HG02885 (cell line): ENCODE data around the gene WBP1L.
"Not testable (repeated sequence)": the region's sequence is repeated elsewhere in the genome, so short reads cannot be mapped to it uniquely, and the experiment has no call there.

Experiments
- ATAC-seq: cut with Tn5 transposase; IDR thresholded peaks from one replicate; pipeline ENCODE4 v1.9.1; 2021; ENCODE audit warnings: mild to moderate bottlenecking; ENCODE audit not compliant: unreplicated experiment, poor library complexity

WBP1L gene

GRCh38 chr10:102831322-102832071, 87.7 kb downstream of the WBP1L start:
- ATAC-seq = no peak

GRCh38 chr10:102832248-102832647, 88.5 kb downstream of the WBP1L start:
- no peak for ATAC-seq

- no peak for ATAC-seq
Measured at GRCh38 chr10:102832987-102833386, 89.2 kb downstream of the WBP1L start.

- no peak for ATAC-seq
Measured at GRCh38 chr10:102834143-102834542, 90.4 kb downstream of the WBP1L start.

- ATAC-seq = peak; percentile 58
Measured at GRCh38 chr10:102835007-102835482, 91.3 kb downstream of the WBP1L start.

GRCh38 chr10:102837230-102837721, 93.5 kb downstream of the WBP1L start, which contains the start of gene CYP17A1:
TSS of gene CYP17A1 (minus strand) at chr10:102837413. CDS start at chr10:102837361, 52 bp downstream.
- no peak for ATAC-seq

GRCh38 chr10:102838276-102838927, 94.7 kb downstream of the WBP1L start:
- not testable (repeated sequence) for ATAC-seq

GRCh38 chr10:102841827-102842345, 98.1 kb downstream of the WBP1L start:
- ATAC-seq = no peak

GRCh38 chr10:102843139-102843538, 99.4 kb downstream of the WBP1L start:
- not testable (repeated sequence) for ATAC-seq

GRCh38 chr10:102844190-102844776, 100.5 kb downstream of the WBP1L start:
- not testable (repeated sequence) for ATAC-seq

GRCh38 chr10:102845352-102845902, 101.7 kb downstream of the WBP1L start:
- no peak for ATAC-seq

- no peak for ATAC-seq
Measured at GRCh38 chr10:102850025-102850518, 106.3 kb downstream of the WBP1L start.

- not testable (repeated sequence) for ATAC-seq
Measured at GRCh38 chr10:102853237-102853636, 109.5 kb downstream of the WBP1L start.

GRCh38 chr10:102855731-102856436, 112.1 kb downstream of the WBP1L start:
- not testable (repeated sequence) for ATAC-seq

GRCh38 chr10:102856758-102857424, 113.1 kb downstream of the WBP1L start:
- ATAC-seq = no peak

- ATAC-seq = no peak
Measured at GRCh38 chr10:102859911-102860310, 116.2 kb downstream of the WBP1L start.

- no peak for ATAC-seq
Measured at GRCh38 chr10:102863660-102864059, 119.9 kb downstream of the WBP1L start.

- ATAC-seq = no peak
Measured at GRCh38 chr10:102865620-102866019, 121.9 kb downstream of the WBP1L start.
